ENCODE measurements around the gene RPGR.

DNA sequence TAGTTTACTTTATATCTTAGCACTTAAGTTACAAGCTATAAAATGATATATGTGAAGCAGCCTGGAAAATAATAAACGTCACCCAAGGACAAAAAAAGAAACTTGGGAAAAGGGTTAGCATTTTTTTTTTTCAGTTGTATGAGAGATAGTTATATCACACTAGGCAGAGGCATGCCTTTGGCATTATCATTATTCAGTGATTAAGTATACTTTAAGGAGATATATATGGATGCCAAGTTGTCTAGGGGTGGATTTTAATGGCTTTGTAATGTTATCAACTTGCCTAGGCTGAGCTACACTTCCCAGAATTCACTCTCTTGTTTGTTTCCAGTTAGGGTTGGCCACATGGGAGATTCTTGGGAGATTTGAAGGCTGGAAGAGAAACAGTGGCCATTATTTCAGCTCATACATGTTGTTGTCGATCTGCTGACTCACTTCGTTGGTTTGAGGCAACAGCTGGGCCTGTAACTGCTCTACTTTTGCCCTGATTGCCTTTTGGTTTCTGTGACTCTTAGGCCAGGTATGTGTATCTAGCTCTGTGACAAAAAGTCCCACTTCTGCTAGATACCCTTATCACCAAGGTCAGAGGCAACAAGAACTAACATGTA, 95.1 kb downstream of the RPGR start:
- TF ChIP-seq EZH2phosphoT487 (IDR thresholded peaks at IDR 0.05; ENCODE audit: borderline replicate concordance) = no peak
- TF ChIP-seq, protein P1, sequence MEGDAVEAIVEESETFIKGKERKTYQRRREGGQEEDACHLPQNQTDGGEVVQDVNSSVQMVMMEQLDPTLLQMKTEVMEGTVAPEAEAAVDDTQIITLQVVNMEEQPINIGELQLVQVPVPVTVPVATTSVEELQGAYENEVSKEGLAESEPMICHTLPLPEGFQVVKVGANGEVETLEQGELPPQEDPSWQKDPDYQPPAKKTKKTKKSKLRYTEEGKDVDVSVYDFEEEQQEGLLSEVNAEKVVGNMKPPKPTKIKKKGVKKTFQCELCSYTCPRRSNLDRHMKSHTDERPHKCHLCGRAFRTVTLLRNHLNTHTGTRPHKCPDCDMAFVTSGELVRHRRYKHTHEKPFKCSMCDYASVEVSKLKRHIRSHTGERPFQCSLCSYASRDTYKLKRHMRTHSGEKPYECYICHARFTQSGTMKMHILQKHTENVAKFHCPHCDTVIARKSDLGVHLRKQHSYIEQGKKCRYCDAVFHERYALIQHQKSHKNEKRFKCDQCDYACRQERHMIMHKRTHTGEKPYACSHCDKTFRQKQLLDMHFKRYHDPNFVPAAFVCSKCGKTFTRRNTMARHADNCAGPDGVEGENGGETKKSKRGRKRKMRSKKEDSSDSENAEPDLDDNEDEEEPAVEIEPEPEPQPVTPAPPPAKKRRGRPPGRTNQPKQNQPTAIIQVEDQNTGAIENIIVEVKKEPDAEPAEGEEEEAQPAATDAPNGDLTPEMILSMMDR (conservative IDR thresholded peaks at IDR 0.05; ENCODE audit: low read length) = no peak
